Measurements from ENCODE around the gene TAF3.
"Not testable (repeated sequence)": the region's sequence is repeated elsewhere in the genome, so short reads cannot be mapped to it uniquely, and the experiment has no call there.

The TAF3 gene

GRCh38 chr10:7984325-7984724, 166.0 kb downstream of the TAF3 start:
- DNase-seq, result no peak

- no peak for DNase-seq
These were observed 166.6 kb downstream of the TAF3 start for GRCh38 chr10:7984896-7985295.

GRCh38 chr10:7986851-7987250, 168.5 kb downstream of the TAF3 start:
- DNase-seq, result no peak

- DNase-seq, result no peak
These were observed 170.7 kb downstream of the TAF3 start for GRCh38 chr10:7988989-7989388.

- DNase-seq, result no peak
These were observed 180.5 kb downstream of the TAF3 start for GRCh38 chr10:7998831-7999230.

- DNase-seq, result no peak
These were observed 186.2 kb downstream of the TAF3 start for GRCh38 chr10:8004469-8005000.

- no peak for DNase-seq
These were observed 188.1 kb downstream of the TAF3 start for GRCh38 chr10:8006274-8006999.

- DNase-seq, result no peak
These were observed 190.7 kb downstream of the TAF3 start for GRCh38 chr10:8009031-8009430.

- no peak for DNase-seq
These were observed 194.7 kb downstream of the TAF3 start for GRCh38 chr10:8013006-8013405.

- no peak for DNase-seq
These were observed 195.3 kb downstream of the TAF3 start for GRCh38 chr10:8013619-8014018.

GRCh38 chr10:8014649-8015048, 196.3 kb downstream of the TAF3 start:
- DNase-seq, result no peak

- no peak for DNase-seq
These were observed 199.0 kb downstream of the TAF3 start for GRCh38 chr10:8017277-8017676.

- no peak for DNase-seq
These were observed 205.0 kb downstream of the TAF3 start for GRCh38 chr10:8023321-8023720.

- no peak for DNase-seq
These were observed 205.5 kb downstream of the TAF3 start for GRCh38 chr10:8023851-8024250.

GRCh38 chr10:8026349-8027259, 208.3 kb downstream of the TAF3 start:
- DNase-seq, result no peak

GRCh38 chr10:8031211-8031610, 212.9 kb downstream of the TAF3 start:
- not testable (repeated sequence) for DNase-seq

- DNase-seq, result no peak
These were observed 214.3 kb downstream of the TAF3 start for GRCh38 chr10:8032558-8032957.

GRCh38 chr10:8033812-8034465, 215.6 kb downstream of the TAF3 start:
- DNase-seq, result no peak

- no peak for DNase-seq
These were observed 216.2 kb downstream of the TAF3 start for GRCh38 chr10:8034466-8035005.

GRCh38 chr10:8035006-8035640, 216.8 kb downstream of the TAF3 start:
- DNase-seq, result no peak

GRCh38 chr10:8035641-8036470, 217.6 kb downstream of the TAF3 start:
- DNase-seq, result no peak

Measured in NCI-H2081 (cell line).